SH-SY5Y (cell line): ENCODE measurements around the gene EIF3J.

Experiments used
- GATA2 ChIP-seq: IDR thresholded peaks from 2 replicates; pipeline ENCODE4 v1.6.1; 2011; ENCODE audit warnings: mild to moderate bottlenecking, low read depth, low read length
- GATA3 ChIP-seq: IDR thresholded peaks from 2 replicates; pipeline ENCODE4 v1.6.1; 2011; ENCODE audit warnings: low read depth, mild to moderate bottlenecking, low read length, moderate library complexity

- no peak for TF ChIP-seq GATA2
- TF ChIP-seq GATA3: no peak
Measured at GRCh38 chr15:44537735-44538240, 841 bp downstream of the EIF3J start.
